Measurements from ENCODE around the gene UNC119.
"Not testable (repeated sequence)": the region's sequence is repeated elsewhere in the genome, so short reads cannot be mapped to it uniquely, and the experiment has no call there.

The UNC119 gene

GRCh38 chr17:28540231-28540630 lies 12.2 kb downstream of the UNC119 start:
- no peak for DNase-seq

GRCh38 chr17:28538296-28538895 lies 14.0 kb downstream of the UNC119 start:
- DNase-seq, result no peak

- DNase-seq, result no peak
These were observed 15.2 kb downstream of the UNC119 start for GRCh38 chr17:28537219-28537610.

GRCh38 chr17:28536532-28537218 lies 15.7 kb downstream of the UNC119 start:
- no peak for DNase-seq

GRCh38 chr17:28534740-28535375 lies 17.6 kb downstream of the UNC119 start:
- DNase-seq, result no peak

DNA sequence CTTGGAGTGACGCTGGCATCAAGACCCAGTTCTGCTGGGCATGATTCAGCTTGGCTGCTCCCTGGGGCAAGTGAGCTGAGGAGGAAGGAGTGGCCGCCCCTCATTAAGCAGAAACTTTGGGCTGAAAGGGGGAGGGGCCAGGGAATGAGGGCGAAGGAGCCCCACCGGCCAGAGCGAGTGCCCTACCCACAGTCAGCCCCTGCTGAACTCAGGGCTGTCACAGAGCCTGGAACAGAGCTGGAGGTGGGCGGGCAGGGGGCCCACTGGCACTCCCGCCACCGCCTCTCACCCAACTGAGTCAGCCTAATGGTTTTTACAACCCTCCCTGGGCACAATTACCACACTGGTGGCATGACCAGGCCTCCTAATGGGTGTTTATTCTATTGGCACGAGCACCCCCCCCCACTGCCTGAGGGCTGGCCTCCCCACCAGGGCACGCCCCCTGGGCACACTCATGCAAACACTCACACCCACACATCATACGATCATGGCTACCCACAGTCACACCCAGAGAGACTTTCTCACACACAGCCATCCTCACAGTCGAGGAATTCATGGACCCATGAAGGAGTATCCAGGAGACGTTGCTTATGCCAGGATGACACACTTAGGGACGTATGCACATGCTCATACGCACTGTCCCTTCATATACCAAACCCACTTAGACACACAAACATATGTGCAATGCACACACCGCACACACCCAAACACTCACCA lies 19.2 kb downstream of the UNC119 start:
- DNase-seq, result no peak

GRCh38 chr17:28532050-28532960 lies 20.1 kb downstream of the UNC119 start:
- no peak for DNase-seq

DNA sequence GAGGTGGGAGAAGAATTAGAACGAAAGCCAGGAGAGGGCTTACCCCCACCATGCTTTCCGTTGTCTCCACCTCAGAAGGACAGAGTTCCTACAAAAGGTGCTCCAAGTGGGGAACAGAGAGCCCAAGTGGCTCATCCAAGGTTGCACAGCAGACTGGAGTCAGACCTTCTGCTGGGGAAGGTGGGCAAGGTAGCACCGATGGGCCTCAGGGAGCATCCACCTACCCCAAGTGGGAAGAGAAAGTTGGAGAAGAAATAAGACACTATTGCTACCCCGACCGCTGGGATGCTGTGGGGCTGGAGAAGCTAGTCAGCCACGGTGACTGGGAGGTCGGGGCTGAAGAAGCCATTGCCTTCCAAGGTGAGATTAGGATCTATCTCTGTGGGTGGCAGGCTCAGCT lies 21.5 kb downstream of the UNC119 start:
- no peak for DNase-seq

GRCh38 chr17:28530250-28530649 lies 22.2 kb downstream of the UNC119 start:
- DNase-seq, result no peak

- no peak for DNase-seq
These were observed 23.4 kb downstream of the UNC119 start for GRCh38 chr17:28529013-28529400.

- DNase-seq, result no peak
These were observed 24.0 kb downstream of the UNC119 start for GRCh38 chr17:28528327-28529012.

DNA sequence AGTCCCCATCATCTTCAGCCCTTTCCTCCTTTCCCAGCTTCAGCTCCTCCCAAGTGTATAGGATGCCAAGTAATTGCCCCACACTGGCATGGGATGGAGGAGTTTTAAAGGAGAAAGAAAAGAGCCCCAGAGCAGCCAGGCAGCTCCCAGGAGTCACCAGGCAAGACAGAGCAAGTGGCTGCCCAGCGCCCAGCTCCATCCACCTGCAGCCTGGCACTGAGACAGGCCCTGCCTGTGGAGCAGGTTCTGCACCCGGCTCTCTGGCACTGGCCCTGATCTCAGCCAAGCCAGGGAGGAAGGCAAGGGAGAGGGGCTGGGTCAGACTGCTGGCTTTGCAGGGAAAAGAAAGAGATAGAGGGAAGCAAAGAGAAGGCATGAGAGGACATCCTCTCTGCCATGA lies 24.6 kb downstream of the UNC119 start:
- no peak for DNase-seq

GRCh38 chr17:28527181-28527681 lies 25.2 kb downstream of the UNC119 start:
- DNase-seq, result no peak

DNA sequence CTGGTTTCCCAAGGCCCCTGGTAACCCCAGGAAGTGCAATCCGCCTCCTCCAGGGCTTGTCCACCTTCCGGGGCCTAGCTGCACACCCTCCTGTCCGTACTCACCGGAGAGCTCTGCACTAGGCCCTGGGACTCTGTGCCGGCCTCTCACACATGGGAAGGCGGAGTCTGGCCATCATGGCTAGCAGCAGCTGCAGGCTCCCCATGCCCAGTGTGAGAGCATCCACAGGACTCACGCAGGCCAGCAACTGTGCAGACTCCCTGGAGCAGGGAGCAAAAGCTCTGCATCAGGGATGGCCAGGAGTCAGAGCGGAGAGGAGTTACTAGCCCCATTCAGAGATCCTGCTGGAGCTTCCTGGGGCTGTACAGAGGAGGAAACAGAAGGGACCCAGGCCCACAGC lies 26.0 kb downstream of the UNC119 start:
- no peak for DNase-seq

GRCh38 chr17:28524476-28525424 lies 27.7 kb downstream of the UNC119 start:
- no peak for DNase-seq

GRCh38 chr17:28523876-28524275 lies 28.5 kb downstream of the UNC119 start:
- DNase-seq, result no peak

DNA sequence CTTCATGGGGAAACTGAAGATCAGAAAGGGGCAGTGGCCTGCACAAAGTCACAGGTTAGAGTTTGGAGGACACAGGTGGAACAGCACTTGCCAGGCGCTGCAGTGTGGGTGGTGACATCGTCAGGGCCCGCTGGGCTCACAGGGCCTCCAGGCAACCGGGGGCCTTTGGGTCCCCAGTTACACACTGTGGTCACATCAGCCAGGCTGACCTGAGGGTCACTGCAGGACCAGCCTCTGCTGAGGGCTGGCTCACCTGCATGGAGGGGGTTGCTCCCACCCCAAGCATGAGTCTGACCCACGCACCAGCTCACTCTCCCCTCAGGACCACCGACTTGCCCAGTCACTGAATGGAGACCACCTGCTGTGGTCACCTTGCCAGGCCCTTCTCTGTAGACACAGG lies 29.2 kb downstream of the UNC119 start:
- DNase-seq, result no peak

GRCh38 chr17:28522281-28522680 lies 30.1 kb downstream of the UNC119 start:
- DNase-seq, result not testable (repeated sequence)

- DNase-seq, result no peak
These were observed 30.9 kb downstream of the UNC119 start for GRCh38 chr17:28521311-28522085.

DNA sequence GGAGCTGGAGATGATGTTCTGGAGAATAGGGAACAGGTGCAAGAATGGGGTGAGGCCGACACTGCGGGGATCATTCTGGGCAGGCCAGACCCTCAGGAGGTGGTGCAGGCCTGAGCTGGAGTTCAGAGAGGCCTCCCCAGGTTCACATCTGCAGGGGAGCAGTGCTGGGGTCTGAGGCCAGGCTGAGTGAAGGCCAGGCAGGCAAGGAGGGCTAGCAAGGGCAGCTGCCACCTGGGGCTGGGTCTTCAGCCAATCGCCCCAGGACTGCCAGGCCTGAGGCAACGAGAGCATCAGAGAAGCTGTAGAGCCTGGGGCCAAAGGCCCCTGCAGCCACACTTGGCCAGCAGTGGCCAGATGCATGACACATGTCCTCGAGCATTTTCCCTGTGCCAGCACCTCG lies 31.7 kb downstream of the UNC119 start:
- DNase-seq, result no peak
